Fibroblast of lung (primary cell): ENCODE data around the gene YIF1A.

ENCODE experiments used
- CTCF ChIP-seq, 2 donors: IDR thresholded peaks in 1 of 2; conservative IDR thresholded peaks in 1 of 2; 1 replicate in 1 of 2; 2 replicates in 1 of 2; pipeline ENCODE4 v1.5.1; 2011 to 2012; ENCODE audit warnings: low read length in 2 of 2, control low read depth in 1 of 2, inconsistent platforms in 1 of 2, low read depth in 1 of 2, mild to moderate bottlenecking in 1 of 2
- EZH2 ChIP-seq: IDR thresholded peaks from 2 replicates; pipeline ENCODE4 v1.5.1; 2012; ENCODE audit warnings: low read length, control low read depth, mild to moderate bottlenecking; ENCODE audit errors: missing control alignments

- TF ChIP-seq CTCF (conservative IDR thresholded peaks at IDR 0.05 in 1 of 2, IDR thresholded peaks at IDR 0.05 in 1 of 2; ENCODE audit: low read depth in 1 of 2, low read length in 2 of 2) (no peak), EZH2 (no peak)
Measured at GRCh38 chr11:66337103-66337899, 48.4 kb upstream of the YIF1A start.
